ENCODE measurements around the gene RPA1.
A peak's percentile ranks its signal among the peaks of the same experiment; 100 is the strongest.

Gene RPA1

GRCh38 chr17:1931844-1932579, 102.2 kb downstream of the RPA1 start:
- peak; percentile 78 for TF ChIP-seq ZNF223 (tag by site-specific recombination; IDR thresholded peaks at IDR 0.05)
- peak; percentile 91 for TF ChIP-seq ZNF701 (tag by site-specific recombination; IDR thresholded peaks at IDR 0.05)
- no peak for TF ChIP-seq ZNF391 (tag by site-specific recombination; IDR thresholded peaks at IDR 0.05; ENCODE audit: borderline replicate concordance, low read depth)
- TF ChIP-seq ZNF433 (tag by site-specific recombination; IDR thresholded peaks at IDR 0.05; ENCODE audit: low read depth): no peak
- no peak for TF ChIP-seq ZNF239 (tag by site-specific recombination; IDR thresholded peaks at IDR 0.05)
- no peak for TF ChIP-seq ZNF555 (tag by site-specific recombination; conservative IDR thresholded peaks at IDR 0.05)
- TF ChIP-seq ZIC2 (tag by site-specific recombination; IDR thresholded peaks at IDR 0.05): peak; percentile 46
- no peak for TF ChIP-seq MEIS1 (CRISPR knock-in tag; IDR thresholded peaks at IDR 0.05; ENCODE audit: borderline replicate concordance)
- TF ChIP-seq ZNF174 (tag by site-specific recombination; IDR thresholded peaks at IDR 0.05): no peak
- no peak for TF ChIP-seq ZNF266 (tag by site-specific recombination; IDR thresholded peaks at IDR 0.05; ENCODE audit: low read depth)
- no peak for TF ChIP-seq ZNF16 (tag by site-specific recombination; IDR thresholded peaks at IDR 0.05; ENCODE audit: low read depth)
- no peak for TF ChIP-seq ZNF549 (tag by site-specific recombination; IDR thresholded peaks at IDR 0.05)
- 0 out of 2 replicates have a peak, but pooled peaks have one; percentile 42 for TF ChIP-seq ZNF600 (tag by site-specific recombination; IDR thresholded peaks at IDR 0.05)
- peak; percentile 45 for TF ChIP-seq ZNF341 (tag by site-specific recombination; IDR thresholded peaks at IDR 0.05; ENCODE audit: low read depth)
- TF ChIP-seq ZNF394 (tag by site-specific recombination; IDR thresholded peaks at IDR 0.05; ENCODE audit: borderline replicate concordance): no peak
- TF ChIP-seq GLIS1 (tag by site-specific recombination; IDR thresholded peaks at IDR 0.05): peak; percentile 58
- no peak for TF ChIP-seq TSHZ1 (tag by site-specific recombination; IDR thresholded peaks at IDR 0.05; ENCODE audit: borderline replicate concordance)
- TF ChIP-seq OVOL3 (tag by site-specific recombination; IDR thresholded peaks at IDR 0.05): no peak
- no peak for TF ChIP-seq ZNF324 (tag by site-specific recombination; IDR thresholded peaks at IDR 0.05)
- H3K4me1 ChIP-seq (ENCODE audit: control insufficient read depth, insufficient read depth, low read length): no peaks in the 10 kb centered on the region
- no peak overlapping the region for H3K27ac ChIP-seq (ENCODE audit: extremely low read depth, low read depth, low read length)
- CTCF ChIA-PET: interaction anchor here (0.6 to 1.6 kb wide), 4 partner anchors 10 to 95 kb away, joined by 3 to 5 read pairs (median 4); no protein-coding TSS in a partner anchor
- H3K9me3 ChIP-seq (ENCODE audit: control insufficient read depth, insufficient read depth, low read depth, low read length): no peaks in the 10 kb centered on the region
- H3K36me3 ChIP-seq (ENCODE audit: control insufficient read depth in 2 of 2, insufficient read depth in 1 of 2, low read length in 2 of 2): peaks cover 0 to 3% of the 10 kb centered on the region in 2 experiments; a peak in 1 of 3 replicates
- no peak overlapping the region for H3K4me3 ChIP-seq (ENCODE audit: low read depth, low read length)
- POLR2A ChIA-PET: no interaction called here

- H3K4me3 ChIP-seq (ENCODE audit: low read depth, low read length): no peak overlapping the region
- H3K27ac ChIP-seq (ENCODE audit: extremely low read depth, low read depth, low read length): no peak overlapping the region
- POLR2A ChIA-PET: no interaction called here
- no peak for TF ChIP-seq ZNF18 (tag by site-specific recombination; IDR thresholded peaks at IDR 0.05)
- peak; percentile 12; the same call in 1 of the 2 replicates for TF ChIP-seq ZIC2 (tag by site-specific recombination; IDR thresholded peaks at IDR 0.05)
- TF ChIP-seq PRDM1 (tag by site-specific recombination; IDR thresholded peaks at IDR 0.05): no peak
- TF ChIP-seq WT1 (tag by site-specific recombination; IDR thresholded peaks at IDR 0.05): no peak
- TF ChIP-seq ZNF280D (tag by site-specific recombination; IDR thresholded peaks at IDR 0.05): no peak
- no peaks in the 10 kb centered on the region for H3K9me3 ChIP-seq (ENCODE audit: control insufficient read depth, insufficient read depth, low read depth, low read length)
- H3K4me1 ChIP-seq (ENCODE audit: control insufficient read depth, insufficient read depth, low read length): no peaks in the 10 kb centered on the region
- peaks cover 0 to 4% of the 10 kb centered on the region in 2 experiments; a peak in 1 of 3 replicates for H3K36me3 ChIP-seq (ENCODE audit: control insufficient read depth in 2 of 2, insufficient read depth in 1 of 2, low read length in 2 of 2)
- CTCF ChIA-PET: interaction anchor here (1.6 kb wide), 1 partner anchor 25 kb away, joined by 5 read pairs; no protein-coding TSS in a partner anchor
Observed at GRCh38 chr17:1933875-1934715, 104.3 kb downstream of the RPA1 start.

Data from HEK293 (cell line).